HG03175 (cell line): ENCODE measurements around the gene EPHB3.
"Not testable (repeated sequence)": the region's sequence is repeated elsewhere in the genome, so short reads cannot be mapped to it uniquely, and the experiment has no call there.

ENCODE experiments used
- ATAC-seq: cut with Tn5 transposase; IDR thresholded peaks from one replicate; pipeline ENCODE4 v1.9.1; 2021; ENCODE audit warnings: mild to moderate bottlenecking, moderate library complexity; ENCODE audit not compliant: unreplicated experiment

EPHB3 gene

GRCh38 chr3:184618811-184619210 is 57.2 kb downstream of the EPHB3 start:
- no peak for ATAC-seq

- ATAC-seq, result no peak
Measured at GRCh38 chr3:184619369-184619768, 57.8 kb downstream of the EPHB3 start.

GRCh38 chr3:184619787-184620430 is 58.3 kb downstream of the EPHB3 start:
- ATAC-seq, result no peak

- ATAC-seq, result no peak
Measured at GRCh38 chr3:184620475-184621119, 59.0 kb downstream of the EPHB3 start.

GRCh38 chr3:184622156-184622555 is 60.6 kb downstream of the EPHB3 start:
- not testable (repeated sequence) for ATAC-seq

- ATAC-seq, result no peak
Measured at GRCh38 chr3:184626923-184627322, 65.3 kb downstream of the EPHB3 start.

- ATAC-seq, result no peak
Measured at GRCh38 chr3:184629555-184630160, 68.1 kb downstream of the EPHB3 start.

GRCh38 chr3:184630861-184631471 is 69.4 kb downstream of the EPHB3 start:
- ATAC-seq, result no peak

GRCh38 chr3:184631472-184631861 is 69.9 kb downstream of the EPHB3 start:
- ATAC-seq, result no peak
